ENCODE results near the gene PAPOLG.

DNA sequence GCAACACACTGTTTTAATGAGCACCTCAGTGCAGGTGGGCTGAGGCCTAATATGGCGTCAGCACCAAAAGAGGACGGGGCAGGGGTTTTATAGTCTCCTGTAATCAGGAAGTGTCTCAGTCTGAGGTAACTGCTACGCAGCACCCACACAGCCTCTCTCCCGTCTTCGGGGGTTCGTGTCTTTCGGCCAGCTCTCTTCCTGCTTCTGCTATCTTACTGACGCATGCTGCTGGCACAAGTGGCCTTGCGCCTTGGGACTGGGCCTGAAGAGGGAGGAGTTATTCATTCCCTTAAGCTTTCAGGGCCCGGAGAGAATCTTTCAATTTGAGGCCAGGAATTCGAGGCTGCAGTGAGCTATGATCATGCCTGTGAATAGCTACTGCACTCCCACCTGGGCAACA is 14.5 kb upstream of the PAPOLG start:
- no peak for TF ChIP-seq EZH2 (IDR thresholded peaks at IDR 0.05; ENCODE audit: borderline replicate concordance, low read length)
- TF ChIP-seq CTCF (IDR thresholded peaks at IDR 0.05; ENCODE audit: low read length) = no peak

All from OCI-LY1 (cell line).